Stomach (tissue), 9 donors: ENCODE results near the gene KSR2. TPM values are rescaled to one million over a fixed set of nuclear protein-coding genes. Genes with fewer than 3 reads are reported as not detected.

Source experiments
- DNase-seq, 2 donors: peaks; one replicate each; pipeline versions ENCODE4 v3.0.0 to v3.0.0-alpha.2; 2013 to 2019
- H3K27ac ChIP-seq, 5 donors: fragments of 200-600 bp in 4 of 5; sonication (generic) in 4 of 5; one replicate each; pipeline ENCODE4 v1.5.1; 2013 to 2019; ENCODE audit warnings: mild to moderate bottlenecking in 1 of 5, moderate library complexity in 1 of 5
- H3K27me3 ChIP-seq, 3 donors: fragments of 200-600 bp; sonication (generic); one replicate each; pipeline ENCODE4 v1.5.1; 2017 to 2019; ENCODE audit warnings: mixed run types in 1 of 3
- H3K36me3 ChIP-seq, 4 donors: fragments of 200-600 bp; sonication (generic); 1 replicate in 3 of 4; 2 replicates in 1 of 4; pipeline ENCODE4 v1.5.1; 2016 to 2019
- H3K4me1 ChIP-seq, 4 donors: fragments of 200-600 bp; sonication (generic); one replicate each; pipeline ENCODE4 v1.5.1; 2016 to 2019
- H3K4me3 ChIP-seq, 4 donors: fragments of 200-600 bp; sonication (generic) in 3 of 4; one replicate each; pipeline ENCODE4 v1.5.1; 2016 to 2019; ENCODE audit warnings: mild to moderate bottlenecking in 1 of 4
- H3K9me3 ChIP-seq, 4 donors: fragments of 200-600 bp; sonication (generic); one replicate each; pipeline ENCODE4 v1.5.1; 2016 to 2019
- EP300 ChIP-seq: sonication (generic); formaldehyde crosslinking; IDR thresholded peaks from one replicate; pipeline ENCODE4 v1.6.1; 2017; ENCODE audit warnings: antibody characterized with exemption
- POLR2A ChIP-seq, 4 donors: fragments of 450-650 bp; IDR thresholded peaks; one replicate each; pipeline ENCODE4 v1.6.1; 2016; ENCODE audit warnings: antibody characterized with exemption in 4 of 4, control low read depth in 2 of 4, mild to moderate bottlenecking in 1 of 4, moderate library complexity in 1 of 4
- POLR2AphosphoS5 ChIP-seq, 3 donors: sonication (generic); formaldehyde crosslinking; IDR thresholded peaks; one replicate each; pipeline ENCODE4 v1.6.1; 2016; ENCODE audit warnings: antibody characterized with exemption in 3 of 3
- WGBS, 5 donors: extraction: QIAGEN DNeasy Blood & Tissue Kit in 3 of 5; methylation state at CpG; one replicate each; pipeline versions ENCODE4 v1.1.5 to v1.1.7; 2013 to 2018; 5-methylcytosine and 5-hydroxymethylcytosine counted together
- intact Hi-C: fragments of 100-400 bp; cut with DNase I; formaldehyde crosslinking; loops from one replicate; pipeline ENCODE4 v1.15.1; 2023; ENCODE audit warnings: low total_unique reads
- polyA plus RNA-seq, 3 donors: library from polyadenylated mRNA; stranded (reverse); fragments of 200-250 nt; gene quantifications; one replicate each; pipeline ENCODE4 v1.2.3, GENCODE V29; 2013
- total RNA-seq, 5 donors: library from RNA; depleted of rRNA; stranded (reverse); fragments of >200 nt; gene quantifications; one replicate each; pipeline versions ENCODE4 v1.1.0 to v1.2.3, GENCODE V29; 2014 to 2016
- TF ChIP-seq, protein P1 (sequence below), 7 experiments: fragments of 450-650 bp in 4 of 7; fragments of 200-600 bp in 3 of 7; sonication (generic) in 3 of 7; IDR thresholded peaks; one replicate each; pipeline ENCODE4 v1.5.1; 2016 to 2019; ENCODE audit warnings: antibody characterized with exemption in 7 of 7, control low read depth in 2 of 7, mild to moderate bottlenecking in 1 of 7
- donor health status: healthy with polysubstance abuse.
- donor health status: Bipolar disorder and iron deficiency.
- donor health status: healthy.

The KSR2 gene
- total and polyA plus RNA-seq, 8 donors: 0.03 to 1.4 (median 0.26) TPM; not detected in 2

- Histone ChIP-seq H3K27me3 (peaks cover 0 to 45% (median 8%) of the 10 kb centered on the region in 3 donors), H3K9me3 (no peaks in the 10 kb centered on the region), H3K4me1 (peaks cover 0 to 8% (median 2%) of the 10 kb centered on the region in 4 donors), H3K27ac (no peak overlapping the region), H3K36me3 (no peaks in the 10 kb centered on the region), H3K4me3 (no peak overlapping the region)
- 78 to 89% (median 83%) methylated on average over 9 of the region's 9 CpGs for WGBS, 5 donors
- intact Hi-C loops: loop anchor here (5.0 kb wide), 2 partner anchors 469 to 624 kb away; no protein-coding TSS in a partner anchor
- TF ChIP-seq POLR2AphosphoS5 (IDR thresholded peaks at IDR 0.05) (no peak), POLR2A (IDR thresholded peaks at IDR 0.05) (no peak), EP300 (no peak)
- TF ChIP-seq, protein P1, sequence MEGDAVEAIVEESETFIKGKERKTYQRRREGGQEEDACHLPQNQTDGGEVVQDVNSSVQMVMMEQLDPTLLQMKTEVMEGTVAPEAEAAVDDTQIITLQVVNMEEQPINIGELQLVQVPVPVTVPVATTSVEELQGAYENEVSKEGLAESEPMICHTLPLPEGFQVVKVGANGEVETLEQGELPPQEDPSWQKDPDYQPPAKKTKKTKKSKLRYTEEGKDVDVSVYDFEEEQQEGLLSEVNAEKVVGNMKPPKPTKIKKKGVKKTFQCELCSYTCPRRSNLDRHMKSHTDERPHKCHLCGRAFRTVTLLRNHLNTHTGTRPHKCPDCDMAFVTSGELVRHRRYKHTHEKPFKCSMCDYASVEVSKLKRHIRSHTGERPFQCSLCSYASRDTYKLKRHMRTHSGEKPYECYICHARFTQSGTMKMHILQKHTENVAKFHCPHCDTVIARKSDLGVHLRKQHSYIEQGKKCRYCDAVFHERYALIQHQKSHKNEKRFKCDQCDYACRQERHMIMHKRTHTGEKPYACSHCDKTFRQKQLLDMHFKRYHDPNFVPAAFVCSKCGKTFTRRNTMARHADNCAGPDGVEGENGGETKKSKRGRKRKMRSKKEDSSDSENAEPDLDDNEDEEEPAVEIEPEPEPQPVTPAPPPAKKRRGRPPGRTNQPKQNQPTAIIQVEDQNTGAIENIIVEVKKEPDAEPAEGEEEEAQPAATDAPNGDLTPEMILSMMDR (IDR thresholded peaks at IDR 0.05): no peak
- no peak for DNase-seq
Observed at GRCh38 chr12:117836476-117836875, 132.3 kb downstream of the KSR2 start.

DNA sequence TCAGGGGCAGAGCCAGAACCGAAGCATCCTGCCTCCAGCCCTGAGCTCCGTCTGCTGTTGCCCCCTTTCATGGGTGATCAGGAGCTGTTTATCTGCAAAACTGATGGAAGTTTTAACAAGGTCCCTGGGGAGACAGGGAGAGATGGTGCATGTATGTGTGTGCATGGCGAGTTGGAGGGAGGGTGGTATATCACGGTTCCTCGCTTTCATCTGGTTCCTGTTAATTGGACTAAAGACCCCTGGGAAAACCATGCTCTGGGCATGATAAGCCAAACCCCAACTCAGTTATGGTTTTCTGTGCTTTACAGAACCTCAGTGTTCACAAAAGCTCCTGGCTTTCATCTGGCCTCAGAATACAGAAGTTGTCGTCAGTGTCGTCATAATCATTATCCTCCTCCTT is 133.6 kb downstream of the KSR2 start:
- peak in 1 of 2 donors; percentile 18 for DNase-seq
- TF ChIP-seq POLR2A (IDR thresholded peaks at IDR 0.05): no peak
- no peaks in the 10 kb centered on the region for H3K36me3 ChIP-seq
- WGBS, 5 donors: 85 to 93% (median 88%) methylated on average over 7 of the region's 7 CpGs
- H3K9me3 ChIP-seq: peaks cover 0 to under 1% (median under 1%) of the 10 kb centered on the region in 4 donors
- no peak overlapping the region for H3K27ac ChIP-seq
- peaks cover 0 to 34% (median 8%) of the 10 kb centered on the region in 3 donors for H3K27me3 ChIP-seq
- peaks cover 0 to 8% (median 2%) of the 10 kb centered on the region in 4 donors for H3K4me1 ChIP-seq
- intact Hi-C loops: loop anchor here (5.0 kb wide), 2 partner anchors 468 to 623 kb away; no protein-coding TSS in a partner anchor
- no peak overlapping the region for H3K4me3 ChIP-seq

- DNase-seq: no peak
- H3K4me3 ChIP-seq: no peak overlapping the region
- H3K4me1 ChIP-seq: peaks cover 0 to 8% (median 2%) of the 10 kb centered on the region in 4 donors
- H3K36me3 ChIP-seq: no peaks in the 10 kb centered on the region
- intact Hi-C loops: no loop called here
- peaks cover 10 to 24% (median 22%) of the 10 kb centered on the region in 4 donors for H3K9me3 ChIP-seq
- WGBS, 5 donors: 78 to 92% (median 83%) methylated on average over 13 of the region's 13 CpGs
- H3K27me3 ChIP-seq: peaks cover 0 to 17% (median 8%) of the 10 kb centered on the region in 3 donors
- H3K27ac ChIP-seq: no peak overlapping the region
- TF ChIP-seq, protein P1 (IDR thresholded peaks at IDR 0.05): no peak
- TF ChIP-seq EP300 (no peak), POLR2A (IDR thresholded peaks at IDR 0.05) (no peak), POLR2AphosphoS5 (IDR thresholded peaks at IDR 0.05) (no peak)
Observed at GRCh38 chr12:117832459-117833457, 136.0 kb downstream of the KSR2 start.

DNA sequence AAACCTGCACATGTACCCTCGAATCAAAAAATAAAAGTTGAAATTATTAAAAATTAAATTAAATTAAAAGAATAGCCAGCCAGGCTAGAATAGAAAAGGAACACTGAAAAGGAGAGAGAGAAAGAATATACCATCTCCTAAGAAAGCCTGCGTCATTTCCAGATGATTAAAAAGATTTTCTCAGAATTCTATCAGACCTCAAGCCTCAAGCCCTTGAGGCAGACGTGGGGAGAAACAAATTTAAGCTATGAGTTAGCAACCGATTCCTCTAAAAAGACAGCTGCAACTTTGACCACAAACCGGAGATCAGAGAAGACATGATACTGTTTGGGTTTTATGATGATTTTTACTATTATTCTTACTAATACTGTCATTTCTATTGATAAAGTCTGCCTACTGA is 138.3 kb downstream of the KSR2 start:
- Histone ChIP-seq H3K4me1 (no peaks in the 10 kb centered on the region), H3K4me3 (no peak overlapping the region), H3K27me3 (no peaks in the 10 kb centered on the region), H3K9me3 (peaks cover 10 to 25% (median 22%) of the 10 kb centered on the region in 4 donors), H3K36me3 (no peaks in the 10 kb centered on the region), H3K27ac (no peak overlapping the region)
- intact Hi-C loops: no loop called here
- TF ChIP-seq, protein P1 (IDR thresholded peaks at IDR 0.05): no peak
- no peak for TF ChIP-seq EP300
- no peak for TF ChIP-seq POLR2A (IDR thresholded peaks at IDR 0.05)
- TF ChIP-seq POLR2AphosphoS5 (IDR thresholded peaks at IDR 0.05): no peak
- 77 to 88% (median 82%) methylated on average over 5 of the region's 5 CpGs for WGBS, 5 donors
- DNase-seq: no peak
